Testis (tissue), 2 donors: ENCODE measurements around the gene ENPP6.

Source experiments
- CTCF ChIP-seq, 3 experiments: fragments of 450-650 bp in 2 of 3; fragments of 200-600 bp in 1 of 3; sonication (generic) in 1 of 3; IDR thresholded peaks; one replicate each; pipeline ENCODE4 v1.5.1; 2016 to 2019; ENCODE audit warnings: antibody characterized with exemption in 3 of 3, mild to moderate bottlenecking in 2 of 3, moderate library complexity in 1 of 3
- POLR2A ChIP-seq: fragments of 450-650 bp; IDR thresholded peaks from one replicate; pipeline ENCODE4 v1.6.1; 2017; ENCODE audit warnings: antibody characterized with exemption, mild to moderate bottlenecking, moderate library complexity

GRCh38 chr4:184234155-184234554 is 16.5 kb upstream of the ENPP6 start:
- TF ChIP-seq CTCF (IDR thresholded peaks at IDR 0.05) (no peak), POLR2A (no peak)
